IPS DF 4.7 (cell line): ENCODE results near the gene SUCLG2.

Experiments
- DNase-seq: peaks from one replicate; pipeline ENCODE4 v3.0.0-alpha.2; 2013; ENCODE audit warnings: low spot score; ENCODE audit errors: extremely low read depth

SUCLG2 gene

GRCh38 chr3:67649681-67650080 lies 4.7 kb downstream of the SUCLG2 start:
- DNase-seq = no peak

GRCh38 chr3:67648701-67649100 lies 5.7 kb downstream of the SUCLG2 start:
- DNase-seq = no peak

GRCh38 chr3:67648229-67648628 lies 6.2 kb downstream of the SUCLG2 start:
- DNase-seq = no peak

- no peak for DNase-seq
These were observed 7.0 kb downstream of the SUCLG2 start for GRCh38 chr3:67647390-67647878.

GRCh38 chr3:67646586-67647234 lies 7.7 kb downstream of the SUCLG2 start:
- no peak for DNase-seq

- no peak for DNase-seq
These were observed 9.6 kb downstream of the SUCLG2 start for GRCh38 chr3:67644827-67645226.

GRCh38 chr3:67642734-67643133 lies 11.7 kb downstream of the SUCLG2 start:
- no peak for DNase-seq

GRCh38 chr3:67642190-67642589 lies 12.2 kb downstream of the SUCLG2 start:
- no peak for DNase-seq

GRCh38 chr3:67641451-67641850 lies 13.0 kb downstream of the SUCLG2 start:
- DNase-seq = no peak

GRCh38 chr3:67640023-67640660 lies 14.3 kb downstream of the SUCLG2 start:
- DNase-seq = no peak

- no peak for DNase-seq
These were observed 17.0 kb downstream of the SUCLG2 start for GRCh38 chr3:67637255-67637900.

- no peak for DNase-seq
These were observed 18.6 kb downstream of the SUCLG2 start for GRCh38 chr3:67635806-67636205.

- DNase-seq = no peak
These were observed 19.2 kb downstream of the SUCLG2 start for GRCh38 chr3:67635257-67635656.

GRCh38 chr3:67630666-67631362 lies 23.6 kb downstream of the SUCLG2 start:
- DNase-seq = no peak

GRCh38 chr3:67624687-67625086 lies 29.7 kb downstream of the SUCLG2 start:
- DNase-seq = no peak

- DNase-seq = no peak
These were observed 30.3 kb downstream of the SUCLG2 start for GRCh38 chr3:67624078-67624477.

- DNase-seq = no peak
These were observed 31.8 kb downstream of the SUCLG2 start for GRCh38 chr3:67622652-67623051.

- DNase-seq = no peak
These were observed 33.5 kb downstream of the SUCLG2 start for GRCh38 chr3:67620869-67621268.

GRCh38 chr3:67619991-67620390 lies 34.4 kb downstream of the SUCLG2 start:
- DNase-seq = no peak

GRCh38 chr3:67617518-67617917 lies 36.9 kb downstream of the SUCLG2 start:
- DNase-seq = no peak

GRCh38 chr3:67616046-67616445 lies 38.4 kb downstream of the SUCLG2 start:
- DNase-seq = no peak

- DNase-seq = no peak
These were observed 40.2 kb downstream of the SUCLG2 start for GRCh38 chr3:67614195-67614594.
